ENCODE results near the gene RFTN1.

- TF ChIP-seq CTCF (IDR thresholded peaks at IDR 0.05; ENCODE audit: low read depth, low read length, poor library complexity, severe bottlenecking): no peak
- TF ChIP-seq EZH2phosphoT487 (IDR thresholded peaks at IDR 0.05; ENCODE audit: borderline replicate concordance, low read length): no peak
Observed at GRCh38 chr3:16474216-16474615, 39.3 kb downstream of the RFTN1 start.

Measured in DOHH2 (cell line).